Endodermal cell (in vitro differentiated cells): ENCODE data around the gene ST6GALNAC1. TPM values are rescaled to one million over a fixed set of nuclear protein-coding genes. Genes with fewer than 3 reads are reported as not detected.
"Not testable (repeated sequence)": the region's sequence is repeated elsewhere in the genome, so short reads cannot be mapped to it uniquely, and the experiment has no call there.

ENCODE experiments used
- DNase-seq: peaks from one replicate; pipeline ENCODE4 v3.0.0-alpha.2; 2017
- H3K27ac ChIP-seq: 2 replicates; pipeline ENCODE4 v1.5.1; 2013; ENCODE audit warnings: mild to moderate bottlenecking, low read depth, low read length, moderate library complexity
- H3K27me3 ChIP-seq: 2 replicates; pipeline ENCODE4 v1.6.1; 2013; ENCODE audit warnings: mild to moderate bottlenecking, low read length, moderate library complexity; ENCODE audit not compliant: insufficient read depth, control insufficient read depth, poor library complexity, severe bottlenecking
- H3K36me3 ChIP-seq: 2 replicates; pipeline ENCODE4 v1.7.0; 2013; ENCODE audit warnings: mild to moderate bottlenecking, low read length, moderate library complexity; ENCODE audit not compliant: control insufficient read depth, insufficient read depth
- H3K4me1 ChIP-seq: one replicate; pipeline ENCODE4 v1.7.0; 2013; ENCODE audit warnings: low read length; ENCODE audit not compliant: control insufficient read depth, insufficient read depth
- H3K4me3 ChIP-seq: 2 replicates; pipeline ENCODE4 v1.5.1; 2013; ENCODE audit warnings: mild to moderate bottlenecking, low read length, moderate library complexity
- H3K9ac ChIP-seq: 2 replicates; pipeline ENCODE4 v1.6.1; 2013; ENCODE audit warnings: mild to moderate bottlenecking, low read length, moderate library complexity; ENCODE audit not compliant: poor library complexity, severe bottlenecking; ENCODE audit errors: extremely low read depth
- H3K9me3 ChIP-seq: 2 replicates; pipeline ENCODE4 v1.6.1; 2013; ENCODE audit warnings: mild to moderate bottlenecking, low read length, moderate library complexity; ENCODE audit not compliant: control insufficient read depth
- H3K27ac Mint-ChIP-seq: 2 replicates; pipeline ENCODE4 v1.8.0; 2020; ENCODE audit warnings: mixed read lengths
- H3K27me3 Mint-ChIP-seq: 2 replicates; pipeline ENCODE4 v1.8.0; 2021; ENCODE audit warnings: mild to moderate bottlenecking, mixed read lengths; ENCODE audit not compliant: insufficient read depth
- H3K36me3 Mint-ChIP-seq: 2 replicates; pipeline ENCODE4 v1.8.0; 2020; ENCODE audit warnings: low read depth, mixed read lengths
- H3K4me1 Mint-ChIP-seq: 2 replicates; pipeline ENCODE4 v1.8.0; 2020; ENCODE audit warnings: mixed read lengths
- H3K4me3 Mint-ChIP-seq: 2 replicates; pipeline ENCODE4 v1.8.0; 2020; ENCODE audit warnings: mild to moderate bottlenecking, moderate library complexity, mixed read lengths
- H3K9me3 Mint-ChIP-seq: 2 replicates; pipeline ENCODE4 v1.8.0; 2020; ENCODE audit warnings: mild to moderate bottlenecking, mixed read lengths
- CTCF ChIP-seq: fragments of 200-600 bp; sonication (generic); conservative IDR thresholded peaks from 2 replicates; pipeline ENCODE4 v1.5.0; 2021; ENCODE audit warnings: antibody characterized with exemption, mild to moderate bottlenecking
- WGBS, 2 experiments: methylation state at CpG; one replicate each; pipeline versions ENCODE4 v1.1.5 to v1.1.7; 2013; ENCODE audit warnings: missing lambda C conversion rate in 2 of 2, mixed read lengths in 1 of 2; ENCODE audit not compliant: insufficient coverage in 1 of 2, insufficient read length in 1 of 2; 5-methylcytosine and 5-hydroxymethylcytosine counted together
- total RNA-seq, 2 donors: library from RNA; stranded (reverse); fragmentation: NEBNext Ultra II Directional in 1 of 2; extraction: Animal tissue kit (Norgen Biotek cat#: 25700) in 1 of 2; gene quantifications; 2 replicates in 1 of 2; 3 replicates in 1 of 2; pipeline ENCODE4 v1.2.1, GENCODE V29; 2021

ST6GALNAC1 gene
- total RNA-seq, 2 donors from 2014 or later: not detected

- no peak overlapping the region for H3K4me3 ChIP-seq
- WGBS, 2 experiments: 90 to 98% methylated on average over 8 of the region's 10 CpGs
- Mint-ChIP-seq H3K4me1 (peaks cover 25% of the 10 kb centered on the region), H3K36me3 (no peaks in the 10 kb centered on the region), H3K9me3 (no peaks in the 10 kb centered on the region), H3K27ac (no peak overlapping the region), H3K4me3 (no peak overlapping the region), H3K27me3 (peaks cover 2% of the 10 kb centered on the region)
- no peak for DNase-seq
- no peaks in the 10 kb centered on the region for H3K9me3 ChIP-seq
- no peaks in the 10 kb centered on the region for H3K27me3 ChIP-seq
- no peak overlapping the region for H3K9ac ChIP-seq
- TF ChIP-seq CTCF: no peak
- H3K4me1 ChIP-seq: peaks cover 7% of the 10 kb centered on the region
- no peak overlapping the region for H3K27ac ChIP-seq
- H3K36me3 ChIP-seq: no peaks in the 10 kb centered on the region
Observed at GRCh38 chr17:76638263-76638662, 5.3 kb downstream of the ST6GALNAC1 start.

- H3K4me3 Mint-ChIP-seq, H3K9ac ChIP-seq, H3K4me1 ChIP-seq, H3K36me3 Mint-ChIP-seq, H3K9me3 Mint-ChIP-seq, H3K36me3 ChIP-seq, H3K27me3 Mint-ChIP-seq, DNase-seq, H3K4me3 ChIP-seq, H3K9me3 ChIP-seq, H3K27me3 ChIP-seq, H3K27ac Mint-ChIP-seq: not testable (repeated sequence)
- WGBS, 2 experiments: 92 to 94% methylated on average over 2 to 18 of the region's 27 CpGs
- H3K4me1 Mint-ChIP-seq: peaks cover 29% of the 10 kb centered on the region
- peak overlapping the region; percentile 76 for H3K27ac ChIP-seq
Observed at GRCh38 chr17:76636486-76637206, 6.9 kb downstream of the ST6GALNAC1 start.

- H3K4me1 Mint-ChIP-seq: peaks cover 22% of the 10 kb centered on the region
- no peaks in the 10 kb centered on the region for H3K27me3 Mint-ChIP-seq
- no peak for TF ChIP-seq CTCF
- no peak overlapping the region for H3K27ac Mint-ChIP-seq
- Histone ChIP-seq H3K4me3 (no peak overlapping the region), H3K36me3 (no peaks in the 10 kb centered on the region), H3K9me3 (no peaks in the 10 kb centered on the region), H3K4me1 (peaks cover 5% of the 10 kb centered on the region), H3K27me3 (no peaks in the 10 kb centered on the region), H3K9ac (no peak overlapping the region), H3K27ac (peak overlapping the region; percentile 76)
- no peak overlapping the region for H3K4me3 Mint-ChIP-seq
- WGBS, 2 experiments: 94 to 95% methylated on average over 3 to 7 of the region's 8 CpGs
- DNase-seq: no peak
- H3K36me3 Mint-ChIP-seq: no peaks in the 10 kb centered on the region
- no peaks in the 10 kb centered on the region for H3K9me3 Mint-ChIP-seq
Observed at GRCh38 chr17:76635659-76636360, 7.7 kb downstream of the ST6GALNAC1 start.
